HL-60 (cell line): ENCODE data around the gene SEPTIN5.

ENCODE experiments used
- DNase-seq, 2 experiments: peaks; one replicate each; pipeline ENCODE4 v3.0.0-alpha.2; 2010 to 2020; ENCODE audit warnings: low read depth in 1 of 2, low spot score in 1 of 2
- H3K27ac ChIP-seq: fragments of 250-450 bp; sonication (Bioruptor Pico); replicated peaks from 2 replicates; pipeline ENCODE4 v1.5.1; 2020; ENCODE audit warnings: mild to moderate bottlenecking, moderate library complexity
- H3K27me3 ChIP-seq: fragments of 250-450 bp; sonication (Bioruptor Pico); 2 replicates; pipeline ENCODE4 v1.5.1; 2021; ENCODE audit warnings: mild to moderate bottlenecking, moderate library complexity; ENCODE audit not compliant: insufficient read depth, poor library complexity, severe bottlenecking
- H3K4me3 ChIP-seq: replicated peaks from 2 replicates; pipeline ENCODE4 v1.5.1; 2011; ENCODE audit warnings: mild to moderate bottlenecking, control low read depth, low read length; ENCODE audit not compliant: insufficient read depth
- GABPA ChIP-seq: IDR thresholded peaks from 2 replicates; pipeline ENCODE4 v1.6.1; 2012; ENCODE audit warnings: low read depth
- POLR2AphosphoS5 ChIP-seq: IDR thresholded peaks from 2 replicates; pipeline ENCODE4 v1.6.1; 2012; ENCODE audit warnings: low read depth
- SPI1 ChIP-seq: IDR thresholded peaks from 2 replicates; pipeline ENCODE4 v1.6.1; 2012; ENCODE audit warnings: low read depth, mild to moderate bottlenecking, borderline replicate concordance
- TF ChIP-seq, protein P1 (sequence below): IDR thresholded peaks from 2 replicates; pipeline ENCODE4 v1.6.1; 2012; ENCODE audit warnings: low read depth; ENCODE audit not compliant: insufficient replicate concordance
- TF ChIP-seq, protein P2 (sequence below): IDR thresholded peaks from one replicate; pipeline ENCODE4 v1.5.1; 2011; ENCODE audit warnings: low read length, control low read depth, inconsistent platforms; ENCODE audit not compliant: insufficient read depth

The SEPTIN5 gene

DNA sequence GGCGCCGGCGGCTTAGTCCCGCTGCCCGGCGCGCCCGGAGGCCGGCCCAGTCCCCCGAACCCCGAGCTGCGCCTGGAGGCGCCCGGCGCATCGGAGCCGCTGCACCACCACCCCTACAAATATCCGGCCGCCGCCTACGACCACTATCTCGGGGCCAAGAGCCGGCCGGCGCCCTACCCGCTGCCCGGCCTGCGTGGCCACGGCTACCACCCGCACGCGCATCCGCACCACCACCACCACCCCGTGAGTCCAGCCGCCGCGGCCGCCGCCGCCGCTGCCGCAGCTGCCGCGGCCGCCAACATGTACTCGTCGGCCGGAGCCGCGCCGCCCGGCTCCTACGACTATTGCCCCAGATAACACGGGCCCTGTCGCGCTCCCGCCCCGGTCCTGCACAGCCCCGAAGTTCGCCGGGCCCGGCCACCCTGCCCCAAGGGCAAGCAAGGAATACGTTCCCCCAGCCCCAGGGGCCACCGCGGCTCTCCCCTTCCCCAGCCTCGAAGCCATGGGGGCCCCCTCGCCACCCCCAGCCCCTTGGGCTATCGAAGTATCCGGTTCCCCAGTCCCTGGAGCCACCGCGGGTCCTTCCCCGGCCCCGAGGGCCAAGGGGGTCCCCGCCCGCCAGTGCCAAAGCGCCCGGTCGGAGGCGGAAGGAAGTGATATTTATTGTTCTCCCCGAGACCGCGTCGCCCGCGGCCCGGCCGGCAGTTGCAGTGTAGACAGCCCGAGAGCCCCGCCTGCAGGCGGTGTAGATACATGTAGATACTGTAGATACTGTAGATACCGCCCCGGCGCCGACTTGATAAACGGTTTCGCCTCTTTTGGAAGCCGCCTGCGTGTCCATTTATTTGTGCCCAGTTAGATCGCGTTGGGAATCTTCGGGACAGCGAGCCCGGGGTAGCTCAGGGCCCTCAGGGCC lies 52.5 kb downstream of the SEPTIN5 start:
- Histone ChIP-seq H3K4me3 (peak overlapping the region; percentile 49), H3K27ac (0 out of 2 replicates have a peak overlapping the region, but pooled peaks have one; percentile 25), H3K27me3 (peaks cover 53% of the 10 kb centered on the region)
- DNase-seq = peak; percentile 63 to 90
- TF ChIP-seq GABPA (peak; percentile 68), POLR2AphosphoS5 (no peak), SPI1 (peak; percentile 56; the same call in 1 of the 2 replicates)
- TF ChIP-seq, protein P1, sequence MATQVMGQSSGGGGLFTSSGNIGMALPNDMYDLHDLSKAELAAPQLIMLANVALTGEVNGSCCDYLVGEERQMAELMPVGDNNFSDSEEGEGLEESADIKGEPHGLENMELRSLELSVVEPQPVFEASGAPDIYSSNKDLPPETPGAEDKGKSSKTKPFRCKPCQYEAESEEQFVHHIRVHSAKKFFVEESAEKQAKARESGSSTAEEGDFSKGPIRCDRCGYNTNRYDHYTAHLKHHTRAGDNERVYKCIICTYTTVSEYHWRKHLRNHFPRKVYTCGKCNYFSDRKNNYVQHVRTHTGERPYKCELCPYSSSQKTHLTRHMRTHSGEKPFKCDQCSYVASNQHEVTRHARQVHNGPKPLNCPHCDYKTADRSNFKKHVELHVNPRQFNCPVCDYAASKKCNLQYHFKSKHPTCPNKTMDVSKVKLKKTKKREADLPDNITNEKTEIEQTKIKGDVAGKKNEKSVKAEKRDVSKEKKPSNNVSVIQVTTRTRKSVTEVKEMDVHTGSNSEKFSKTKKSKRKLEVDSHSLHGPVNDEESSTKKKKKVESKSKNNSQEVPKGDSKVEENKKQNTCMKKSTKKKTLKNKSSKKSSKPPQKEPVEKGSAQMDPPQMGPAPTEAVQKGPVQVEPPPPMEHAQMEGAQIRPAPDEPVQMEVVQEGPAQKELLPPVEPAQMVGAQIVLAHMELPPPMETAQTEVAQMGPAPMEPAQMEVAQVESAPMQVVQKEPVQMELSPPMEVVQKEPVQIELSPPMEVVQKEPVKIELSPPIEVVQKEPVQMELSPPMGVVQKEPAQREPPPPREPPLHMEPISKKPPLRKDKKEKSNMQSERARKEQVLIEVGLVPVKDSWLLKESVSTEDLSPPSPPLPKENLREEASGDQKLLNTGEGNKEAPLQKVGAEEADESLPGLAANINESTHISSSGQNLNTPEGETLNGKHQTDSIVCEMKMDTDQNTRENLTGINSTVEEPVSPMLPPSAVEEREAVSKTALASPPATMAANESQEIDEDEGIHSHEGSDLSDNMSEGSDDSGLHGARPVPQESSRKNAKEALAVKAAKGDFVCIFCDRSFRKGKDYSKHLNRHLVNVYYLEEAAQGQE = no peak
- TF ChIP-seq, protein P2, sequence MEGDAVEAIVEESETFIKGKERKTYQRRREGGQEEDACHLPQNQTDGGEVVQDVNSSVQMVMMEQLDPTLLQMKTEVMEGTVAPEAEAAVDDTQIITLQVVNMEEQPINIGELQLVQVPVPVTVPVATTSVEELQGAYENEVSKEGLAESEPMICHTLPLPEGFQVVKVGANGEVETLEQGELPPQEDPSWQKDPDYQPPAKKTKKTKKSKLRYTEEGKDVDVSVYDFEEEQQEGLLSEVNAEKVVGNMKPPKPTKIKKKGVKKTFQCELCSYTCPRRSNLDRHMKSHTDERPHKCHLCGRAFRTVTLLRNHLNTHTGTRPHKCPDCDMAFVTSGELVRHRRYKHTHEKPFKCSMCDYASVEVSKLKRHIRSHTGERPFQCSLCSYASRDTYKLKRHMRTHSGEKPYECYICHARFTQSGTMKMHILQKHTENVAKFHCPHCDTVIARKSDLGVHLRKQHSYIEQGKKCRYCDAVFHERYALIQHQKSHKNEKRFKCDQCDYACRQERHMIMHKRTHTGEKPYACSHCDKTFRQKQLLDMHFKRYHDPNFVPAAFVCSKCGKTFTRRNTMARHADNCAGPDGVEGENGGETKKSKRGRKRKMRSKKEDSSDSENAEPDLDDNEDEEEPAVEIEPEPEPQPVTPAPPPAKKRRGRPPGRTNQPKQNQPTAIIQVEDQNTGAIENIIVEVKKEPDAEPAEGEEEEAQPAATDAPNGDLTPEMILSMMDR = peak; percentile 44

DNA sequence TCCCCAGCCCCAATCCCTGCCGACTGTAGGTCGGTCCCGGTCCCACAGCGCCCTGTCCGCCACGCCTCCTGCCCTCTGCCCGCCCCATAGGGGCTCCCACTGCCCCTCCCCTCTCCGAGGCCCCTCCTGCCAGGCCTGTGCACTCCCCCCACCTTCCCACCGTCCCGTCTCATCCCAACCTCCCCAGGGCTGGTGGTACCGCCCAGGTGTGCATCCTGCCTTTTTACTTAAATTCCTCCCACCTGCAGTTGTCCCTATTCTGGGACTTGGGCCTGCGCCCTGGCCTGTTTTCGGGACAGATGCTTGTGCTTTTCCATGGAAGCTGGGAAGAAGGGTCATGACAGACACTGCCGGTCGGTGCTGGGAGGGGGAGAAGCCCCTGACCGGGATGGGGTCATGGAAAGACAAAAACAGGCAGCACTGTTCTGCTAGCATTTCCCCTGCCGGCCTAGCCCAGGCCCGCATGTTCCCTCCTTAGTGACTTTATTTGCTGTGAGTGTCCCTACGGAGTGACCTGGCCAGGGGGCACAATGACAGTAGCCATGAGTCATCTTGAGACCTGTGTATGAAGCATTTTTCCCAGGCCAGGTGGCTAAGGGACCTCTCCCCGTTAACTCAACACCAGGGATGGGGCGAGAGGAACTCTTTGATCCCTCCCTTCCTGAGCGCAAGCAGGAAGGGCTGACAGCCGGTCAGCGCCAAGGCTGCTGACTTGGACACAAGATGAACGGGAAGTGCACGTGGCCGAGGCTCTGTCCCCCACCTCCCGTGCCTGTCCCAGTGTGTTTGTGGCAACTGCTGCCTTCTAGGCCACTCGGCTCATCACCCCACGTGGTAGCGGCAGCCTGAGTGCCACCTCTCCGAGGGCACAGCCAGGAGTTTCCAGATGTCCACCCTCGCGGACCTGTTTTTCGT lies 53.4 kb downstream of the SEPTIN5 start:
- Histone ChIP-seq H3K4me3 (peak overlapping the region; percentile 49), H3K27ac (no peak overlapping the region), H3K27me3 (peaks cover 48% of the 10 kb centered on the region)
- TF ChIP-seq SPI1 (no peak), POLR2AphosphoS5 (no peak), GABPA (no peak)
- TF ChIP-seq, protein P1 = no peak
- TF ChIP-seq, protein P2 = no peak
- no peak for DNase-seq

DNA sequence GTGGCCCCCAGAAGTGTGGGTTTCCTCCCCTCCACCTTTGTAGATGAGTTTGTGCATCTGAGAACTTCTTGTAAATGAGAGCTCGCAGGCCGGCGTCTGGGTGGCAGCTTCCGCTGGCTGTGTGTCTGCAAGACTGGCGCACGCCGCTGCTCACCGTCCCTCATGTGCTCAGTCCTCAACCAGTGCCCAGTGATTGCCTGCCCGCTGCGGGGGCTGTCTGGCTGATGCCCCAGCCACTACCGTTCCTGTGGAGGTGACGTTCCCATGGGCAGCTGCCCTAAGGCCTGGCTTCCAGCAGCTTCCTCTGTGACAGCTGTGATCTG lies 55.1 kb downstream of the SEPTIN5 start:
- Histone ChIP-seq H3K27me3 (peaks cover 35% of the 10 kb centered on the region), H3K4me3 (no peak overlapping the region), H3K27ac (no peak overlapping the region)
- no peak for DNase-seq
- TF ChIP-seq, protein P1 = no peak
- no peak for TF ChIP-seq SPI1
- TF ChIP-seq GABPA = no peak
- no peak for TF ChIP-seq POLR2AphosphoS5
- TF ChIP-seq, protein P2 = no peak
